ENCODE results near the gene RNU6-9.

- no peak for TF ChIP-seq CTCF (IDR thresholded peaks at IDR 0.05)
- no peak for TF ChIP-seq POLR2A (IDR thresholded peaks at IDR 0.05)
These were observed 35.0 kb upstream of the RNU6-9 start for GRCh38 chr19:858284-858683.
